CD4-positive, alpha-beta T cell treated with Interleukin-21 for 1 hour (primary cell): ENCODE results near the gene RBMY1A1.
"Not testable (repeated sequence)": the region's sequence is repeated elsewhere in the genome, so short reads cannot be mapped to it uniquely, and the experiment has no call there.

ENCODE experiments used
- DNase-seq: peaks from one replicate; pipeline ENCODE4 v3.0.0-alpha.2; 2020

The RBMY1A1 gene

DNA sequence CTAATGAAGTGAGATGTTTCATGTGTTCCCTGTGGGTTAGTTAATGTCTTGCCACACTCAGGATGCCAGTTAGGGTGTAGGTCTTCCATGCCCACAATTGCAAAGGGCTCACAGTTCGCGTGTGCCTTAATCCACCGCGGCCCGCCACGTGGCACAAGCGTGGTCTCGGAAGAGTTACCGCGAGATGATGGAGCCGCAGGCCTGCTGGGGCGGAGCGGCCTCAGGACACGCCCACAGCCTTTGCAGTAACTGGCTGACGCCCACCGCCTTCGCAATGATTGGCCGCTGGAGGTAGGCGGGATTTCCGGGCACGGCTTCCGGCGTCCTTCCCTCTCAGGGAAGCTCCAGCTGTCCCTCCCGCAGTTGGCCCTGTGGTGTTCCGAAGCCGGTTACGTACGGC lies at the start of gene RBMY1A1:
TSS of gene RBMY1A1 (plus strand) at position 301 of the 400 bp plus-strand sequence. CDS start 2,013 bp downstream, outside the sequence.
- not testable (repeated sequence) for DNase-seq

DNA sequence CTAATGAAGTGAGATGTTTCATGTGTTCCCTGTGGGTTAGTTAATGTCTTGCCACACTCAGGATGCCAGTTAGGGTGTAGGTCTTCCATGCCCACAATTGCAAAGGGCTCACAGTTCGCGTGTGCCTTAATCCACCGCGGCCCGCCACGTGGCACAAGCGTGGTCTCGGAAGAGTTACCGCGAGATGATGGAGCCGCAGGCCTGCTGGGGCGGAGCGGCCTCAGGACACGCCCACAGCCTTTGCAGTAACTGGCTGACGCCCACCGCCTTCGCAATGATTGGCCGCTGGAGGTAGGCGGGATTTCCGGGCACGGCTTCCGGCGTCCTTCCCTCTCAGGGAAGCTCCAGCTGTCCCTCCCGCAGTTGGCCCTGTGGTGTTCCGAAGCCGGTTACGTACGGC lies 23.6 kb upstream of the RBMY1A1 start, which contains the start of gene RBMY1B:
TSS of gene RBMY1B (plus strand) at position 301 of the 400 bp plus-strand sequence. CDS start 2,013 bp downstream, outside the sequence.
- DNase-seq: not testable (repeated sequence)

GRCh38 chrY:21559316-21559984 lies 24.8 kb downstream of the RBMY1A1 start:
- DNase-seq: not testable (repeated sequence)

- DNase-seq: no peak
Measured at GRCh38 chrY:21585449-21585848, 50.8 kb downstream of the RBMY1A1 start.

- not testable (repeated sequence) for DNase-seq
Measured at GRCh38 chrY:21586454-21586853, 51.8 kb downstream of the RBMY1A1 start.

GRCh38 chrY:21592059-21592458 lies 57.4 kb downstream of the RBMY1A1 start:
- DNase-seq: no peak

- DNase-seq: not testable (repeated sequence)
Measured at GRCh38 chrY:21596287-21596686, 61.6 kb downstream of the RBMY1A1 start.
